K562 (cell line): ENCODE measurements around the gene C20orf141. TPM values are rescaled to one million over a fixed set of nuclear protein-coding genes. Genes with fewer than 3 reads are reported as not detected.

Experiments
- BRD9 ChIP-seq: fragments of 450-650 bp; IDR thresholded peaks from 2 replicates; pipeline ENCODE4 v1.6.1; 2018; ENCODE audit warnings: low read depth; ENCODE audit not compliant: partially characterized antibody
- ESRRB ChIP-seq: fragments of 250-450 bp; sonication (Bioruptor Pico); IDR thresholded peaks from 2 replicates; pipeline ENCODE4 v1.5.0; 2020; ENCODE audit warnings: mild to moderate bottlenecking, moderate library complexity, borderline replicate concordance
- FUS ChIP-seq: fragments of 200-400 bp; formaldehyde crosslinking; optimal IDR thresholded peaks from 2 replicates; pipeline ENCODE3; 2017; ENCODE audit warnings: low read depth, low read length
- KDM4B ChIP-seq, 2 experiments: fragments of 450-650 bp in 1 of 2; sonication (generic) in 1 of 2; IDR thresholded peaks; 2 replicates each; pipeline ENCODE4 v1.6.1; 2016 to 2017; ENCODE audit warnings: borderline replicate concordance in 2 of 2, antibody characterized with exemption in 1 of 2, low read depth in 1 of 2, mild to moderate bottlenecking in 1 of 2
- PURB ChIP-seq: sonication (generic); formaldehyde crosslinking; IDR thresholded peaks from 2 replicates; pipeline ENCODE4 v1.9.0; 2021; ENCODE audit warnings: low read depth, mild to moderate bottlenecking, missing genetic modification reagents
- polyA plus RNA-seq, 8 experiments: library from polyadenylated mRNA; depleted of rRNA in 4 of 8; stranded (reverse) in 5 of 8; unstranded in 3 of 8; fragments of >200 nt; fragmentation: Nextera tagmentation in 2 of 8; fragmentation: Illumina TruSeq in 1 of 8; extraction: Ambion mirVana in 2 of 8; extraction: Trizol in 1 of 8; gene quantifications; 2 replicates each; pipeline versions ENCODE4 v1.2.1 to v1.2.3, GENCODE V29; 2011 to 2014; ENCODE audit warnings: inconsistent platforms in 1 of 8, missing spikeins in 1 of 8
- total RNA-seq, 7 experiments: library from RNA; depleted of rRNA in 6 of 7; stranded (reverse); fragments of >200 nt in 6 of 7; fragmentation: Illumina TruSeq in 2 of 7; extraction: Trizol in 2 of 7; gene quantifications; 2 replicates each; pipeline versions ENCODE4 v1.2.1 to v1.2.3, GENCODE V29; 2011 to 2021; ENCODE audit warnings: low replicate concordance in 1 of 7
- TF ChIP-seq, protein P1 (sequence below), 2 experiments: fragments of 450-650 bp in 1 of 2; sonication (generic) in 1 of 2; formaldehyde crosslinking in 1 of 2; IDR thresholded peaks; 2 replicates each; pipeline versions ENCODE4 v1.7.1 to v1.9.0; 2016 to 2022; ENCODE audit warnings: inconsistent platforms in 1 of 2, mild to moderate bottlenecking in 1 of 2, missing genetic modification reagents in 1 of 2
- TF ChIP-seq, protein P2 (sequence below): fragments of 450-650 bp; formaldehyde crosslinking; IDR thresholded peaks from 2 replicates; pipeline ENCODE4 v1.4.0; 2022; ENCODE audit warnings: mild to moderate bottlenecking, moderate library complexity
- TF ChIP-seq, protein P3 (sequence below): fragments of 250-450 bp; sonication (Bioruptor Pico); IDR thresholded peaks from 2 replicates; pipeline ENCODE4 v1.5.0; 2021

The C20orf141 gene
- total and polyA plus RNA-seq, 9 of the 15 experiments (the other 6 are each of a cell fraction or from before 2014, with no cell fraction given), result not detected

DNA sequence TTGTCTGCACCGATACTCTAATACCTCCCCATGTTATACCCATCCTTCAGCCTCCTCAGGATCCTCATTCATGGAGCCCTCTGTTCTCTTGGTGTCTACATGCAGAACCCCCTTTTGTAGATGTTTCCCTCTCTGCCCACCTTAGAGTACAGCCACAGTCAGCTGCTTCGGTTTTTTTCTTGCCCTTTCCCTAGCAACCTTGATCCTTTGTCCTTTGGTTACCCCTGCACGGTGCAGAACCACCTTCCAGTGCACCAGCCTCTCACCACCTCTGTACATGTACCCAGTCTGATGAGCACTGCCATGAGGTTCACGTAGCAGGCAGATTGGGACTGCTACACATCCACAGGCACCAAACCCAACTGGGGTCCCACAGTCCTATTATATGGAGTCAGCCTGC is 33.0 kb downstream of the C20orf141 start (continued):
- TF ChIP-seq, protein P1, sequence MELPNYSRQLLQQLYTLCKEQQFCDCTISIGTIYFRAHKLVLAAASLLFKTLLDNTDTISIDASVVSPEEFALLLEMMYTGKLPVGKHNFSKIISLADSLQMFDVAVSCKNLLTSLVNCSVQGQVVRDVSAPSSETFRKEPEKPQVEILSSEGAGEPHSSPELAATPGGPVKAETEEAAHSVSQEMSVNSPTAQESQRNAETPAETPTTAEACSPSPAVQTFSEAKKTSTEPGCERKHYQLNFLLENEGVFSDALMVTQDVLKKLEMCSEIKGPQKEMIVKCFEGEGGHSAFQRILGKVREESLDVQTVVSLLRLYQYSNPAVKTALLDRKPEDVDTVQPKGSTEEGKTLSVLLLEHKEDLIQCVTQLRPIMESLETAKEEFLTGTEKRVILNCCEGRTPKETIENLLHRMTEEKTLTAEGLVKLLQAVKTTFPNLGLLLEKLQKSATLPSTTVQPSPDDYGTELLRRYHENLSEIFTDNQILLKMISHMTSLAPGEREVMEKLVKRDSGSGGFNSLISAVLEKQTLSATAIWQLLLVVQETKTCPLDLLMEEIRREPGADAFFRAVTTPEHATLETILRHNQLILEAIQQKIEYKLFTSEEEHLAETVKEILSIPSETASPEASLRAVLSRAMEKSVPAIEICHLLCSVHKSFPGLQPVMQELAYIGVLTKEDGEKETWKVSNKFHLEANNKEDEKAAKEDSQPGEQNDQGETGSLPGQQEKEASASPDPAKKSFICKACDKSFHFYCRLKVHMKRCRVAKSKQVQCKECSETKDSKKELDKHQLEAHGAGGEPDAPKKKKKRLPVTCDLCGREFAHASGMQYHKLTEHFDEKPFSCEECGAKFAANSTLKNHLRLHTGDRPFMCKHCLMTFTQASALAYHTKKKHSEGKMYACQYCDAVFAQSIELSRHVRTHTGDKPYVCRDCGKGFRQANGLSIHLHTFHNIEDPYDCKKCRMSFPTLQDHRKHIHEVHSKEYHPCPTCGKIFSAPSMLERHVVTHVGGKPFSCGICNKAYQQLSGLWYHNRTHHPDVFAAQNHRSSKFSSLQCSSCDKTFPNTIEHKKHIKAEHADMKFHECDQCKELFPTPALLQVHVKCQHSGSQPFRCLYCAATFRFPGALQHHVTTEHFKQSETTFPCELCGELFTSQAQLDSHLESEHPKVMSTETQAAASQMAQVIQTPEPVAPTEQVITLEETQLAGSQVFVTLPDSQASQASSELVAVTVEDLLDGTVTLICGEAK (IDR thresholded peaks at IDR 0.05), result no peak
- TF ChIP-seq, protein P1 (CRISPR knock-in tag; IDR thresholded peaks at IDR 0.05), result no peak
- TF ChIP-seq, protein P2, sequence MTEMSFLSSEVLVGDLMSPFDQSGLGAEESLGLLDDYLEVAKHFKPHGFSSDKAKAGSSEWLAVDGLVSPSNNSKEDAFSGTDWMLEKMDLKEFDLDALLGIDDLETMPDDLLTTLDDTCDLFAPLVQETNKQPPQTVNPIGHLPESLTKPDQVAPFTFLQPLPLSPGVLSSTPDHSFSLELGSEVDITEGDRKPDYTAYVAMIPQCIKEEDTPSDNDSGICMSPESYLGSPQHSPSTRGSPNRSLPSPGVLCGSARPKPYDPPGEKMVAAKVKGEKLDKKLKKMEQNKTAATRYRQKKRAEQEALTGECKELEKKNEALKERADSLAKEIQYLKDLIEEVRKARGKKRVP, result no peak
- TF ChIP-seq BRD9 (no peak), PURB (no peak), KDM4B (IDR thresholded peaks at IDR 0.05; ENCODE audit: borderline replicate concordance in 2 of 2, low read depth in 1 of 2) (no peak), ESRRB (CRISPR knock-in tag) (no peak), FUS (no peak)
- TF ChIP-seq, protein P3, sequence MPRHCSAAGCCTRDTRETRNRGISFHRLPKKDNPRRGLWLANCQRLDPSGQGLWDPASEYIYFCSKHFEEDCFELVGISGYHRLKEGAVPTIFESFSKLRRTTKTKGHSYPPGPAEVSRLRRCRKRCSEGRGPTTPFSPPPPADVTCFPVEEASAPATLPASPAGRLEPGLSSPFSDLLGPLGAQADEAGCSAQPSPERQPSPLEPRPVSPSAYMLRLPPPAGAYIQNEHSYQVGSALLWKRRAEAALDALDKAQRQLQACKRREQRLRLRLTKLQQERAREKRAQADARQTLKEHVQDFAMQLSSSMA (CRISPR knock-in tag), result no peak
